HUDEP-2 (cell line): ENCODE data around the gene ARGLU1.

Experiments used
- DNase-seq, 76 experiments: peaks; one replicate each; lab custom pipeline; 2025; ENCODE audit not compliant: unreplicated experiment in 76 of 76; lab: John Stamatoyannopoulos, UW

The ARGLU1 gene

GRCh38 chr13:106505295-106505694 is 62.6 kb downstream of the ARGLU1 start:
- no peak for DNase-seq

DNA sequence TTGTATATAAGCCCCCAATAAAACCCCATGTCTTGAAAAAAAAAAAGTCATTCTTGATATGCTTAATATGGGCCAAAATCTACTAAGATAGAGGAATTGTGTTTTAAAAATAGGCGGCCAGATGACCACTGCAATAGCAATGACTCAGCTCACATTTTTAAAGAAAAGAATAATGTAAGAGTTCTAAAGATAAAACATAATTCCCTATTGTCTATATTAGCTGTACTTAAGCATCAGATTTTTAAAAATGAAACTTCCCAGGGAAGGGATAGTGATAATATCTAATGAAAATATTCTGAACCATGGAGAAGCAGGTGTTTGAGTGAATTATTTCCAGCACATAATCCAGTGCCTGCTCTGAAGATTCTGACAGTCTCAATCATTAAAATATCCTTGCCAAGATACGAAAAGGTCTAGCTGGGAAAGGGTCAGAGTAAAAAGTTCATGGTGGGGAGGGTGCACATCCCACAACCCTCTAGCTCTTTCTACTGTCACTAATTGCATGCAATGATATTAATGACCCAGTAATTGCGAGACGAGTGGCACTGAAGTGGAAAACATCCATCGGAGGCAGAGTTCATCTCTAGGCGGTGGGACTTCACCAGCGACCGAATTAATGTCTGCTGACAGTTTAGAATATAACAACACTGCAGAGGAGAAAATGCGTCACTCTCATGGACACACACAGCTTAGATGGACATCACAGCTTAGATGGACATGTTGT is 64.0 kb downstream of the ARGLU1 start:
- no peak for DNase-seq

GRCh38 chr13:106503272-106503671 is 64.7 kb downstream of the ARGLU1 start:
- no peak for DNase-seq

DNA sequence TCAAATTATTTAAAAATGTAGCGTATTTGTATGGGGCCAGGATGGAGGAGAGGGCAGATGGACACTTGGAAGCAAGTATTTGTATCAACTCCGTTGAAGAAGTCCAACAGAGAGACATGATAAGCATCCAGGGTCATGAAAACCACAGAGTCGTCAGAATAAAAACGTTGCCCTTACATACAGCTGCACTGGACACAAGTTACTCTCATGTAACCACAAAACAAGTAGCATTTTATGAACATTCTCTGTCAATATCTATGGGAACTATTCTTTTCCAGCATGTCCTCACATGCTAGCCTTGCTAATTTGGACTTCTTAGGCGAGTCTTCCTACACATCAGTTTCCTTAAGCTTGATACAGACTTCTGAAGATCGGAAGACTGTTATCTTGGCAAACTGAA is 67.5 kb downstream of the ARGLU1 start:
- no peak for DNase-seq

DNA sequence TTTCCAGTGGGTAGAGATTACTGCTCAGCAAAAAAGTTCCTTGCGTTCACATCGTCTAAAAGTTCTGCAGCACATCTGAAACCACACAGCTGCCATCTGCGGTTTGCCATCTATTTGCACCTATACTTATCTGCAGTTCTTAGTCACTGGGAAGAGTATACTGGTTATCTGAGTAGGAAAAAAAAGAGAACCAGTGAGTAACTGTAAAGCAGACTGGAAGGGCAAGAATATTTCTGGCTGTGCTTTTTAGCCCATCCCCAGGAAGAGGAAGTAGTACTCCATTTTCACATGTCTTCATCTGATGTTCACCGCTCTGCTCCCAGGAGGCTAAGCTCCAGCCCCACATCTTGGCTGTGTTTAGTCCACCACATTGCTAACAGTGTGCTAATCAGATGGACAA is 68.0 kb downstream of the ARGLU1 start:
- peak in 7 of 76 experiments; percentile 4 to 41 (median 18) for DNase-seq

DNA sequence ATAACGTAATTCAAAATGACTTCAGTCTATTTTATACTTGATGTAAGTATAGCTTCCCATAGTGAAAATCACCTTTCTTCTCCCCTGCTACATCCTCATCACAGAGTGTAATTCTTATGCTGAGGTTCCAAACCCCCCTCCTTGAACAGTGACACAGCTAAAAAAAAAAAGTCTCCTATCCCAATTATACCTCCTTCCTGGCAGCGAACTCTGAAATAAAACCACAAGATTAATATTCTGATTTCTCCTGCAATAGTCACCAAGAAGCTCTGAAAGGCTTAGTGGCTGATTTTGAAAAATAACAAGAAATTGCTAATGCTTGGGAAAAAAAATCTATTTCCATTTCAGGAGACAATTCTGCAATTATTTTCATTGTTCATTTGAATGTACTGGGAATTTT is 68.8 kb downstream of the ARGLU1 start:
- no peak for DNase-seq

DNA sequence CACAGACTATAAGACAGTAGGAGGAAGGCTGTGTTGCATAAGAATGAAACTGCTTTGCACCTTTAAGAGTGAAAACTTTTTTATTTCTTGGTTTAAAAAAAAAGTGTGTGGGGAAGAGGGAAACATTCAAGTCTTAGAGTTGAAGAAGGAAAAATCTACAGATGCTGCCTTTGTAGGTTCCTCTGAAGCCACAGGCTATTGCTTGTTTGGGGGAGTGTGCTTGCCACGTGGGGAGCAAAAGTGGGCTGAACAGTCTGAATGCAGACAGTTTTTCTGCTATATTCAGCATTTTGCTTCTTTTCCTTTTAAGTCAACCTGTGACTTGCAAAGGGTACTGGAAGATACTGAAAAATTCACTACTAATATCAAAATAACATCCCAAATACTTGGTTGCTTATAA is 69.4 kb downstream of the ARGLU1 start:
- no peak for DNase-seq

GRCh38 chr13:106498158-106498557 is 69.8 kb downstream of the ARGLU1 start:
- no peak for DNase-seq

DNA sequence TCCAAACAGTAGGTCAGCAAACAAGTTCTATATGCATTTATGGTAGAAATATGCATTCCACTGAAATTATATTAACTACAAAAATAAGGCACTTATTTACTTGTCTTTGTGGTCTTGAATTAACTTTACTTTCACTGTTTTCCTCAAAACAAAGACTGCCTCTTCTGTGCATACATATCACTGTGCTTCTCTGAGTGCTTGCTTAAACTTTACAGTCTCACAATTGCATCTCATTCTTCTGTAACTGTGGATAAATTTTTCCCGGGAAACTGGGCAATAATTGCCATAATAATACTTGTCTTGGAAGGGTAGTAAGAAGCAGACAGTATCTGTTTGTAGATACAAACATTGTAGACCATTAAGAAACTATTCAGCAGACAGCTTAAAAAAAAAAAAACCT is 70.9 kb downstream of the ARGLU1 start:
- DNase-seq = no peak

DNA sequence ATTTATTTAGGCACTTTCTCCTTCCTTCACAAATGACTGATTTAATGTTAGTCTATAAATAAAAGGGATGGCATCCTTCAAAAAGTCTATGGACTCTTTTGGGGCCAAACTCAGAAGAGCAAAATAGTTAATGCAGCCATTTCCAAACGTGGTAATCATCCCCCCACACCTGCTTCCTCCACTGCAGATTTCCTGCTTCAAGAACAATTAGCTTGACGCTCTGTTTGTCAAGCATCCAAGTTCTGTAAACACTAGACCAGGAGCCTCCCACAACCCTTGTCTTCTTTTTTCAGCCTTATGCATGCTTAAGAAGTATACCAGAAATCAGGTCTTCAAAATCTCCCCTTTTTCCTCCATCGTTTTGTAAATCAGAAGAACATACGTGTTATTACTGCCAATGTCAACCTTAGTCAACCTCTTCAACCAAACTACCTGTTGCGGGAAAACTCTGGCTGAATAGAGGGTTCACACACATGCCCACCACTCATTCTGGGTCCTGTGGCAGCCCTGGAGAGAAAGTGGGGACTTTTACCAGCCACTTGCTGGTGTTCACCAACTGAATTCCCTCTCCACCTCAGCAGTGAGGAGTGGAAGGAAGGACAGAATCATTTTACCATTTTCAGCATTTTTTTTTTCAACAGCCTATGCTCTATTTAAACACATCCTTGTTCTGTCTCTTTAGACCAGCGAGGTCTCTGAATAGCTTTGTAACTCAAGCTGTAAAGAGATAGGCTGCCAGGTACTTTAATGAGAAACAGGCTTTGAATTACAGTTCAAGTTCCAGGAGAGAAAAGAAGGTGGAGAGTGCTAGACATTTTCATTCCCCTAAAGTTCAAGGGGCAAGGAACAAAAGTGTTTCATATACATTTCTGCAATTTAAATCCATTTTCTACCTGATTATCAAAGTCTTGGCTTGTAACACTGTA is 71.6 kb downstream of the ARGLU1 start:
- no peak for DNase-seq

DNA sequence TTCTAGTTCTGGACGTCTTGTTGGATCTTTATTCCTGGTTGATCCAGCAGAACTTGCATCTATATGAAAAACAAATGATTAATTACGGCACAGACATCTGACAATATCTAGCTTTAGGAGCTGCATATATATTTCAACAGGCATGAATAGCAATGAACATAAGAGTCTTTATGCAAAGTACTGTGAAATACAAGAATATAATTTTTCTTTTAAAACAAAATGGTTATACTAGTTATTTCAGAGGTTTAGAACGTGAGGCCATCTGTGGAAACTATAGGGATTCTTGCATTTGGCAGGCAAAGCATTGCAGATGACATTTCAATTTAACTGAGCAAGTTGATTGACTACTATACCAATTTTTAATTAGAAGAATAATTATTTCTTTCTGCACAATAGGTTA is 73.0 kb downstream of the ARGLU1 start:
- no peak for DNase-seq

DNA sequence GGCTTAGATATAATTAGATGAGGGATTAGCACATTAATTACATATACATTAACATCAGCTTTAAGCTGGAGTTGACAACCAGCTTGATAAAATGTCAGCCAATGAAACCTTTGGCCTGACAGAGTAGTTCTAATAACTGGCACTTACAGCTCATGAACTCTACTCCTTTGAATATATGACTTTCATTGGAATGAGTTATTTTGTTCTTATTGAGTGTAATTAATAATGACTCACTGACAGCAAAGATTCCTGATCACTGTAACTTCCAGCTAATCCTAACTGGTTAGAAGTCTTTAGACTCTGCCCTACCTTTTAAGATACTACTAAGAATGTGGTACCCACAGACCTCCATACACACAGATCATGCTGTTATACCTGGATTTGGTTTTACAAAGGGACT is 73.4 kb downstream of the ARGLU1 start:
- no peak for DNase-seq

GRCh38 chr13:106493533-106494220 is 74.3 kb downstream of the ARGLU1 start:
- no peak for DNase-seq

GRCh38 chr13:106492588-106493475 is 75.1 kb downstream of the ARGLU1 start:
- no peak for DNase-seq

- no peak for DNase-seq
Observed at GRCh38 chr13:106491928-106492587, 75.9 kb downstream of the ARGLU1 start.
